AG09309 (cell line): ENCODE data around the gene VSIG10L.

Source experiments
- DNase-seq: peaks from one replicate; pipeline ENCODE4 v3.0.0-alpha.2; 2010; ENCODE audit warnings: low read depth
- H3K4me3 ChIP-seq: 2 replicates; pipeline ENCODE4 v1.5.1; 2011; ENCODE audit warnings: mild to moderate bottlenecking, low read depth, low read length, moderate library complexity; ENCODE audit not compliant: control insufficient read depth
- CTCF ChIP-seq: IDR thresholded peaks from 2 replicates; pipeline ENCODE4 v1.5.1; 2011; ENCODE audit warnings: mild to moderate bottlenecking, low read depth, low read length, inconsistent platforms; ENCODE audit not compliant: insufficient read depth, control insufficient read depth; ENCODE audit errors: missing control alignments

Gene VSIG10L

GRCh38 chr19:51338563-51339312 is 3.2 kb downstream of the VSIG10L start:
- H3K4me3 ChIP-seq: peak overlapping the region; percentile 63
- TF ChIP-seq CTCF: peak; percentile 86
- DNase-seq: no peak

- no peak overlapping the region for H3K4me3 ChIP-seq
- DNase-seq: no peak
- TF ChIP-seq CTCF: no peak
Measured at GRCh38 chr19:51337861-51338562, 3.9 kb downstream of the VSIG10L start.

DNA sequence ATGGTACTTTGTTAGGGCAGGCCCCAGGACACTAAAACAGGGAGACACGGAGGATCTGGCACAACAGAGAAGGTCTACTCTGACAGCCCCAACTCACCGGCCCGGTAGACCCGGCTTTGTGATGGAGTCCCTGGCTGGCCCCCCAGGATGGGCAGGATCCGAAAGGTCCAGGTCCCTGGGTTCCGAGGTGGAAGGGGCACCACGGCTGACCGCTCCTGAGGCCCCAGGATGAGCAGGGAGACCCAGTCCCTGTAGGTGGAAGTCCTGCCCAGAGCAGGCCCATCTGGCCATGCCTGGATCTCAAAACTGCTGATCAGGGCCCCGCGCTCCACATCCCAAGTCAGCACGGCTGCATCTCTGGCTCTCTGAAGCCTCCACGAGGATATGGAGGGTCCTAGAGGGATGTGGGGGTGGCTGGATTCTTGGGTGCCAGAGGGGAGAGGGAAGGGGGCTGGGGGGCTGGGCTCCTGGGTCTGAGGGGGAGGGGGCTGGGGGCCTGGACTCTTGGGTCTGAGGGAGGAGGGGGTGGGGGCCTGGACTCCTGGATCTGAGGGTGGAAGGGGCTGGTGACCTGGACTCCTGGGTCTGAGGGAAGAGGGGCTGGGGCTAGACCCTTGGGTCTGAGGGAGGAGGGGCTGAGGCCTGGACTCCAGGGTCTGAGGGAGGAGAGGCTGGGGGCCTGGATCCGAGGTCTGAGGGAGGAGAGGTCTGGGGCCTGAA is 4.6 kb downstream of the VSIG10L start:
- DNase-seq: no peak
- TF ChIP-seq CTCF: no peak
- H3K4me3 ChIP-seq: no peak overlapping the region

- no peak overlapping the region for H3K4me3 ChIP-seq
- DNase-seq: no peak
- TF ChIP-seq CTCF: no peak
Measured at GRCh38 chr19:51333836-51334460, 8.0 kb downstream of the VSIG10L start.

- no peak overlapping the region for H3K4me3 ChIP-seq
- TF ChIP-seq CTCF: no peak
Measured at GRCh38 chr19:51331716-51332115, 10.2 kb downstream of the VSIG10L start.

GRCh38 chr19:51331193-51331592 is 10.7 kb downstream of the VSIG10L start:
- TF ChIP-seq CTCF: no peak
- DNase-seq: no peak
- no peak overlapping the region for H3K4me3 ChIP-seq

More at GRCh38 chr19:51331716-51332115, 10.2 kb downstream of the VSIG10L start:
- no peak for DNase-seq
